ENCODE results near the gene HYKK.

- TF ChIP-seq EP300 (IDR thresholded peaks at IDR 0.05) (no peak), CTCF (IDR thresholded peaks at IDR 0.05) (no peak), POLR2A (IDR thresholded peaks at IDR 0.05; ENCODE audit: low read depth) (no peak)
Observed at GRCh38 chr15:78507831-78508160, 419 bp downstream of the HYKK start.
